Measurements from ENCODE around the gene TMEM178B.
"Not testable (repeated sequence)": the region's sequence is repeated elsewhere in the genome, so short reads cannot be mapped to it uniquely, and the experiment has no call there.

The TMEM178B gene

GRCh38 chr7:141390339-141390738, 316.5 kb downstream of the TMEM178B start:
- no peaks in the 10 kb centered on the region for H3K36me3 Mint-ChIP-seq (ENCODE audit: insufficient read depth)
- H3K27ac Mint-ChIP-seq: no peak overlapping the region
- no peak overlapping the region for H3K4me3 Mint-ChIP-seq
- peaks cover 31 to 46% of the 10 kb centered on the region in 2 donors for H3K27me3 Mint-ChIP-seq
- ATAC-seq (replicated peaks) (no peak), DNase-seq (no peak)
- no peaks in the 10 kb centered on the region for H3K9me3 Mint-ChIP-seq
- no peaks in the 10 kb centered on the region for H3K4me1 Mint-ChIP-seq (ENCODE audit: low read depth in 2 of 2)

DNA sequence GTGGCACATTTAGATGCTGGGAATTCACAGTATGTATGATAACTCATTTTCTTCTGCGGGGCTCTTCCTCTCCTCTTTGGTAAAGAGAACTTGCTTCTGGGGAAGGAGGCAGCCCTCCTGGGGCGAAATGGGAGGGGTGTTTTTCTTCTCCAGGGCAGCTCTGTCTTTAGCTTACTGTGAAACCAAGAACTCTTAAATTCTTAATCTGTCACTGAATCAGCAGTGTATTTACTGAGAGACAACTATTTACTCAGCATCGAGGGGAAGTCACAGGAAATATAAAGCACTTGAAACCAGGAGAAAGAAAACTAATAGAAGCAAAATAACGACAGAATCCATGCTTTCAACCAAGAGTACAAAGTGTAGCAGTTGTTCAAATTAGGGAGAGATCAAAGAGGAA, 319.2 kb downstream of the TMEM178B start:
- H3K9me3 Mint-ChIP-seq: no peaks in the 10 kb centered on the region
- no peak overlapping the region for H3K4me3 Mint-ChIP-seq
- peaks cover 25 to 43% of the 10 kb centered on the region in 2 donors for H3K27me3 Mint-ChIP-seq
- no peaks in the 10 kb centered on the region for H3K4me1 Mint-ChIP-seq (ENCODE audit: low read depth in 2 of 2)
- H3K36me3 Mint-ChIP-seq (ENCODE audit: insufficient read depth): no peaks in the 10 kb centered on the region
- DNase-seq: no peak
- no peak overlapping the region for H3K27ac Mint-ChIP-seq
- no peak for ATAC-seq (replicated peaks)

- Mint-ChIP-seq H3K27me3 (peaks cover 31 to 60% of the 10 kb centered on the region in 2 donors), H3K9me3 (no peaks in the 10 kb centered on the region), H3K27ac (no peak overlapping the region), H3K4me3 (no peak overlapping the region), H3K4me1 (ENCODE audit: low read depth in 2 of 2) (no peaks in the 10 kb centered on the region), H3K36me3 (ENCODE audit: insufficient read depth) (no peaks in the 10 kb centered on the region)
- DNase-seq (no peak), ATAC-seq (replicated peaks) (no peak)
These were observed 323.6 kb downstream of the TMEM178B start for GRCh38 chr7:141397236-141398163.

DNA sequence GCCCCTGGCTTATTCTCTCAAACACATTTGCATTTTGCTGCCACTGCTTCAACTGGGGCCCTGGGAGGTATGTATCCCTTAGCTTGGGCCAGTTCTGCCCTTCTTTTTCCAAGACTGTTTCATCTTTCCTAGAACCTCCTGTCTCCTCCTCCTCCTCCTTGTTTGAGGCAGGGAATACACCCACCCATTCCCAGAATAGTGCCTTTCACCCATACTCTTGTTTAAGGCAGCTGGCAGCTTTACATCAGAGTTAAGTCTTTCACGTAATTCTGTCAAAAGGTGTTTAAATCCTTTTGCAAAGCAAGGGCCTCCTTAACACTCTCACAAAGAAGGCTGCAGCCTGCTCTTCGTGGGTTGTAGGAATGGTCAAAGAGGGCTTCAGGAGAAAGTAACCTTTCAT, 326.5 kb downstream of the TMEM178B start:
- ATAC-seq (replicated peaks) (no peak), DNase-seq (no peak)
- Mint-ChIP-seq H3K4me1 (ENCODE audit: low read depth in 2 of 2) (no peaks in the 10 kb centered on the region), H3K27ac (no peak overlapping the region), H3K36me3 (ENCODE audit: insufficient read depth) (no peaks in the 10 kb centered on the region), H3K9me3 (no peaks in the 10 kb centered on the region), H3K4me3 (no peak overlapping the region), H3K27me3 (peaks cover 30 to 59% of the 10 kb centered on the region in 2 donors)

DNA sequence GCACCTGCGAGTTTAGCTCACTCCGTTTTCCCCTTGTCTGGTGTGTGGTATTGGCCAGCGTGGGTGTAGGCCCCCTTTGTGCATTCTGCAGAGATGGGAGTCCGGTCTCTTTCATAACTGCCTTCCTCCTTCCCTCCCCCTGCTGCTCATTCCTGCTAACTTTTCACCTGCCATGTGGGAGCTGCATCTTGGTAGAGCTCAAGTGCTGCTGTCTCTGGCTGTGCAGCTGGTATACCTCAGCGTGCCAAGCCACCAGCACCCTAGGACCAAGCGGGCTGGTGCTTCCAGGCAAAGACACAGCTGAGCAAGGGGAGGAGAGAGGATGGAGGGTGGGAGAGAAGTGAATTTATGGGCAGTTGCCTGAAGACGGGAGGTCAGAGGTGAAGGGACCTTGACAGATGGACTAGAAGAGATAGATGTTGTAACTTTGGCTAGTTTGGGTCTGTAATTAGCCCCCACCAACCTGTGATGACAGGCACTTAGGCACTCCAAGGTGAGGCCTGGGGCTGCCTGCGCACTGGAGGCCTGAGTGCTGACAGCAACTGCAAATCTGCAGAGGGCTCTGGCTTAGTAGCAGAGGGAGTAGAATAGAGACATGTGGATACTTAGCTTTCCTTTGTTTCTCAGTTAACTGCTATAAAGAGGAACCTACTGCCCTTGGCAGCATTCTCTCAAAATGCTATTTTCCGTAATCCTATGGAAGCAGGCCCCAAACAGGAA, 328.6 kb downstream of the TMEM178B start:
- ATAC-seq (replicated peaks): no peak
- H3K36me3 Mint-ChIP-seq (ENCODE audit: insufficient read depth): no peaks in the 10 kb centered on the region

GRCh38 chr7:141403846-141404245, 330.0 kb downstream of the TMEM178B start:
- not testable (repeated sequence) for DNase-seq; H3K4me1 Mint-ChIP-seq (ENCODE audit: low read depth in 2 of 2); H3K4me3 Mint-ChIP-seq; H3K9me3 Mint-ChIP-seq; ATAC-seq (replicated peaks); H3K36me3 Mint-ChIP-seq (ENCODE audit: insufficient read depth); H3K27ac Mint-ChIP-seq
- peaks cover 12 to 29% of the 10 kb centered on the region in 2 donors for H3K27me3 Mint-ChIP-seq

More for the DNA sequence above, 328.6 kb downstream of the TMEM178B start:
- Mint-ChIP-seq H3K4me3 (no peak overlapping the region), H3K27ac (no peak overlapping the region), H3K9me3 (no peaks in the 10 kb centered on the region), H3K27me3 (peaks cover 17 to 41% of the 10 kb centered on the region in 2 donors), H3K4me1 (ENCODE audit: low read depth in 2 of 2) (no peaks in the 10 kb centered on the region)
- no peak for DNase-seq

DNA sequence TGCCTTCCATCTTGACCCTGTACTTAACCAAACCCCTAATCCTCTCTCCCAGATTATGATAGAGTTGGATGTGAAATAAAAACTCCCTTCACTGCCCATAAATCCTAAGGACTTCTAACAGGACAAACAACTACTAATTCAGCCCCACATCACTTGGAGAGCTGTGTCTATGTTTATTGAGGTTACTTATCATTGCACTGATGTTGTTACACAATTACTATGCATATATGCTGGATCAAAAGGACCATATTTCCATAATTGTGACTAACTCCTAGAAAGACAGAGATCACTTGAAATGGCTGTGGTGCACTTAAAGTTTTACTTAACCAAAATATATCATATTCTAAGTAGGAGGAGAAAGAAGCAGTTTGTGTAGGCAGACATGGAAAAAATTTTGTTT, 332.5 kb downstream of the TMEM178B start:
- ATAC-seq (replicated peaks) (no peak), DNase-seq (no peak)
- peaks cover 20 to 31% of the 10 kb centered on the region in 2 donors for H3K27me3 Mint-ChIP-seq
- H3K36me3 Mint-ChIP-seq (ENCODE audit: insufficient read depth): no peaks in the 10 kb centered on the region
- H3K27ac Mint-ChIP-seq: no peak overlapping the region
- no peaks in the 10 kb centered on the region for H3K4me1 Mint-ChIP-seq (ENCODE audit: low read depth in 2 of 2)
- H3K9me3 Mint-ChIP-seq: no peaks in the 10 kb centered on the region
- H3K4me3 Mint-ChIP-seq: no peak overlapping the region

DNA sequence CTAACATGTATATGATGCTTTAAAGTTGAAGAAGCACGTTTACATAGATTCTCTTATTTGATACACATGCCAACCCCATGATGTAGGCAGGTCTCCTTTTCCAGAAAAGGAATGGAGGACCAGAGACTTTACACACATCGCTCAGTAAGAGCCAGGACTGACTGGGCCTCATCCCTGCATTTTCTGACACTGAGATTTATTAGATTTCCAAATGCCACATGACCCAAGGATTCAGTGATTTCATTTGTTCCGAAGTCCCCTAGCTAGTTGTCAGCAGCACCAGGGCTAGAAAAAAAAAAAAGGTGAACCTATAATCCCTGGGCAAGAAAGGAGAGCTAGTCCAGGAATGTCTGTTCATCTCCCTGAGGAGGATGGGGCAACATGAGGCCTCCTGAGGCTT, 334.0 kb downstream of the TMEM178B start:
- H3K27ac Mint-ChIP-seq: no peak overlapping the region
- no peak for DNase-seq
- H3K4me3 Mint-ChIP-seq: no peak overlapping the region
- H3K36me3 Mint-ChIP-seq (ENCODE audit: insufficient read depth): no peaks in the 10 kb centered on the region
- ATAC-seq (replicated peaks): no peak
- peaks cover 20% of the 10 kb centered on the region in 2 donors for H3K27me3 Mint-ChIP-seq
- no peaks in the 10 kb centered on the region for H3K4me1 Mint-ChIP-seq (ENCODE audit: low read depth in 2 of 2)
- H3K9me3 Mint-ChIP-seq: no peaks in the 10 kb centered on the region

DNA sequence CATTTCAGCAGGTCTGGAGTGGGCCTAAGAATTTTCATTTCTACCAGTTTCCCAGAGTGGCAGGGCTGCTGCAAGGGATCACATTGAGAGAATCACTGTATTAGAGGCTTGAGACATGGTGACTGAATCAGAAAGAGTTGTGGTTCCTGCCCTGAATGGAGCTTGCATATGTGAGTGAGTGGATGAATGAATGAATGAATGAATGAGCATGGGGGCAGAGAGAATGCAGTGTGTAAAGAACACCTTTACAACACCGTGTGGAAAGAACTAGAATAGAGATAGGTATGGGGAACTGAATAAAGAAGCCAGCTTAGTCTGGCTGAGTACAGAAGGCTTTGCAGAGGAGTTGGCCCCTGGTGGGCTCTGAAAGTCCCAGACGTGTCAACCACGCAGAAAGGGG, 334.6 kb downstream of the TMEM178B start:
- no peaks in the 10 kb centered on the region for H3K36me3 Mint-ChIP-seq (ENCODE audit: insufficient read depth)
- no peaks in the 10 kb centered on the region for H3K4me1 Mint-ChIP-seq (ENCODE audit: low read depth in 2 of 2)
- ATAC-seq (replicated peaks) (no peak), DNase-seq (no peak)
- H3K9me3 Mint-ChIP-seq: no peaks in the 10 kb centered on the region
- no peak overlapping the region for H3K27ac Mint-ChIP-seq
- H3K27me3 Mint-ChIP-seq: peaks cover 20% of the 10 kb centered on the region in 2 donors
- no peak overlapping the region for H3K4me3 Mint-ChIP-seq

- Mint-ChIP-seq H3K4me3 (no peak overlapping the region), H3K27me3 (peaks cover 20% of the 10 kb centered on the region in 2 donors), H3K4me1 (ENCODE audit: low read depth in 2 of 2) (no peaks in the 10 kb centered on the region), H3K27ac (no peak overlapping the region), H3K36me3 (ENCODE audit: insufficient read depth) (no peaks in the 10 kb centered on the region), H3K9me3 (no peaks in the 10 kb centered on the region)
- ATAC-seq (replicated peaks) (no peak), DNase-seq (no peak)
These were observed 335.4 kb downstream of the TMEM178B start for GRCh38 chr7:141409219-141409618.

DNA sequence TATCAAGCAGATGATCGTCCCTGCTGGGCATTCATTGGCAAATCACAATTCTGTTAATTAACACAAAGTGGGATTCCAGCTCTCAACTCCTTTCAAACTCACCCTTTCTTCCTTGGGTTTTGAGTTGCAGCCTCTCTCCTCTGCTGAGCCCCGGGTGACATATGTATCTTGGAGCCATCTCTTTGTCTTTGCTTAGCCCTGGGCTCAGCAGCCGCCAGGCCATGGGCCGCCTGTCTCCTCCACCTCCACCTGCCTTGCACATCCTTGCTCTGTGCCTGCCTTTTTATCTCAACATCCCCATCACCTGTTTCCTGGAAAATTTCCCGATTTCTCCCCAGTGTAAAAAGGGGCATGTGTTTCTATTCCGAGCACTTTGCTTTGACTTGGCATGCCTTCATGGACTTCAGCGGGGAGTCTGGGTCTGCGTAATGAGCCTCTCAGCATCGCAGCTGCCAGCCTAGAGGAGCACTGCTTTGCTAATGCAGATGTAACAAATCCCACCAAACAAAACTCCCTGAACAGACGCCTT, 336.0 kb downstream of the TMEM178B start:
- Mint-ChIP-seq H3K27me3 (peaks cover 23 to 26% of the 10 kb centered on the region in 2 donors), H3K4me1 (ENCODE audit: low read depth in 2 of 2) (no peaks in the 10 kb centered on the region), H3K36me3 (ENCODE audit: insufficient read depth) (no peaks in the 10 kb centered on the region), H3K4me3 (no peak overlapping the region), H3K9me3 (no peaks in the 10 kb centered on the region), H3K27ac (no peak overlapping the region)
- ATAC-seq (replicated peaks) (no peak), DNase-seq (no peak)

- Mint-ChIP-seq H3K4me3 (no peak overlapping the region), H3K27ac (no peak overlapping the region), H3K4me1 (ENCODE audit: low read depth in 2 of 2) (no peaks in the 10 kb centered on the region), H3K9me3 (no peaks in the 10 kb centered on the region), H3K36me3 (ENCODE audit: insufficient read depth) (no peaks in the 10 kb centered on the region), H3K27me3 (peaks cover 29 to 32% of the 10 kb centered on the region in 2 donors)
- ATAC-seq (replicated peaks) (no peak), DNase-seq (no peak)
These were observed 336.6 kb downstream of the TMEM178B start for GRCh38 chr7:141410353-141411000.

- Mint-ChIP-seq H3K27ac (no peak overlapping the region), H3K4me1 (ENCODE audit: low read depth in 2 of 2) (no peaks in the 10 kb centered on the region), H3K9me3 (no peaks in the 10 kb centered on the region), H3K4me3 (no peak overlapping the region), H3K27me3 (peaks cover 30 to 36% of the 10 kb centered on the region in 2 donors), H3K36me3 (ENCODE audit: insufficient read depth) (no peaks in the 10 kb centered on the region)
- ATAC-seq (replicated peaks) (no peak), DNase-seq (no peak)
These were observed 337.3 kb downstream of the TMEM178B start for GRCh38 chr7:141411133-141411532.
